CD14-positive monocyte (primary cell): ENCODE measurements around the gene HLCS. TPM values are rescaled to one million over a fixed set of nuclear protein-coding genes. Genes with fewer than 3 reads are reported as not detected.

ENCODE experiments used
- DNase-seq, 3 donors: peaks; one replicate each; pipeline ENCODE4 v3.0.0-alpha.2; 2011 to 2022
- H2AFZ ChIP-seq: 2 replicates; pipeline ENCODE4 v1.6.0; 2012; ENCODE audit warnings: mild to moderate bottlenecking, low read depth, low read length, inconsistent platforms; ENCODE audit not compliant: insufficient read depth, poor library complexity, severe bottlenecking
- H3K27ac ChIP-seq, 2 donors: 1 replicate in 1 of 2; 2 replicates in 1 of 2; pipeline ENCODE4 v1.5.1; 2012 to 2013; ENCODE audit warnings: low read length in 2 of 2, control low read depth in 1 of 2, inconsistent platforms in 1 of 2, low read depth in 1 of 2, mild to moderate bottlenecking in 1 of 2
- H3K27me3 ChIP-seq, 2 donors: one replicate each; pipeline versions ENCODE4 v1.6.0 to v1.6.1; 2011 to 2013; ENCODE audit warnings: low read length in 2 of 2; ENCODE audit not compliant: control insufficient read depth in 2 of 2, insufficient read depth in 2 of 2
- H3K36me3 ChIP-seq, 2 donors: replicated peaks in 1 of 2; 1 replicate in 1 of 2; 2 replicates in 1 of 2; pipeline versions ENCODE4 v1.5.1 to v1.6.1; 2012 to 2013; ENCODE audit warnings: low read length in 2 of 2, control low read depth in 1 of 2, inconsistent platforms in 1 of 2, mild to moderate bottlenecking in 1 of 2; ENCODE audit not compliant: insufficient read depth in 2 of 2, control insufficient read depth in 1 of 2
- H3K4me1 ChIP-seq, 2 donors: 1 replicate in 1 of 2; 2 replicates in 1 of 2; pipeline versions ENCODE4 v1.5.1 to v1.6.1; 2012 to 2013; ENCODE audit warnings: low read length in 2 of 2, control low read depth in 1 of 2, inconsistent platforms in 1 of 2, mild to moderate bottlenecking in 1 of 2, moderate library complexity in 1 of 2; ENCODE audit not compliant: insufficient read depth in 2 of 2, control insufficient read depth in 1 of 2
- H3K4me2 ChIP-seq: replicated peaks from 2 replicates; pipeline ENCODE3; 2012; ENCODE audit warnings: low read length, moderate library complexity, mild to moderate bottlenecking; ENCODE audit not compliant: poor library complexity, severe bottlenecking; ENCODE audit errors: extremely low read depth
- H3K4me3 ChIP-seq, 3 experiments: fragments of 200-600 bp in 1 of 3; sonication (generic) in 1 of 3; replicated peaks in 1 of 3; 1 replicate in 2 of 3; 2 replicates in 1 of 3; pipeline ENCODE4 v1.5.1; 2011 to 2013; ENCODE audit warnings: low read length in 3 of 3, mild to moderate bottlenecking in 3 of 3, control low read depth in 2 of 3, low read depth in 2 of 3, inconsistent platforms in 1 of 3, moderate library complexity in 1 of 3
- H3K79me2 ChIP-seq: 2 replicates; pipeline ENCODE4 v1.6.0; 2012; ENCODE audit warnings: mild to moderate bottlenecking, control low read depth, inconsistent platforms, low read length, moderate library complexity; ENCODE audit not compliant: insufficient read depth
- H3K9ac ChIP-seq: 2 replicates; pipeline ENCODE4 v1.6.0; 2017; ENCODE audit warnings: low read length, mild to moderate bottlenecking; ENCODE audit not compliant: insufficient read depth, poor library complexity, severe bottlenecking
- H3K9me3 ChIP-seq, 2 donors: replicated peaks in 1 of 2; 1 replicate in 1 of 2; 2 replicates in 1 of 2; pipeline versions ENCODE4 v1.5.1 to v1.6.1; 2012 to 2013; ENCODE audit warnings: low read length in 2 of 2, control low read depth in 1 of 2; ENCODE audit not compliant: control insufficient read depth in 1 of 2, insufficient read depth in 1 of 2
- H4K20me1 ChIP-seq: 2 replicates; pipeline ENCODE4 v1.6.0; 2012; ENCODE audit warnings: mild to moderate bottlenecking, low read length, control low read depth, moderate library complexity; ENCODE audit not compliant: insufficient read depth
- H3K27ac Mint-ChIP-seq, 7 donors: one replicate each; pipeline ENCODE4 v1.8.0; 2020; ENCODE audit warnings: mild to moderate bottlenecking in 7 of 7, mixed read lengths in 7 of 7, moderate library complexity in 6 of 7, inconsistent platforms in 2 of 7
- H3K27me3 Mint-ChIP-seq, 3 donors: one replicate each; pipeline ENCODE4 v1.8.0; 2021 to 2022; ENCODE audit warnings: low read depth in 3 of 3, mild to moderate bottlenecking in 3 of 3, mixed read lengths in 3 of 3, moderate library complexity in 3 of 3, inconsistent platforms in 1 of 3
- H3K36me3 Mint-ChIP-seq, 2 donors: one replicate each; pipeline ENCODE4 v1.8.0; 2020; ENCODE audit warnings: mixed read lengths in 2 of 2, inconsistent platforms in 1 of 2, mild to moderate bottlenecking in 1 of 2
- H3K4me1 Mint-ChIP-seq: one replicate; pipeline ENCODE4 v1.8.0; 2020; ENCODE audit warnings: mild to moderate bottlenecking, mixed read lengths
- H3K4me3 Mint-ChIP-seq, 2 donors: one replicate each; pipeline ENCODE4 v1.8.0; 2020; ENCODE audit warnings: mild to moderate bottlenecking in 2 of 2, mixed read lengths in 2 of 2, moderate library complexity in 1 of 2
- H3K9me3 Mint-ChIP-seq, 7 donors: one replicate each; pipeline ENCODE4 v1.8.0; 2020 to 2022; ENCODE audit warnings: mixed read lengths in 7 of 7, mild to moderate bottlenecking in 6 of 7, moderate library complexity in 6 of 7, inconsistent platforms in 2 of 7
- CTCF ChIP-seq: fragments of 200-600 bp; IDR thresholded peaks from one replicate; pipeline ENCODE4 v1.8.0; 2022; ENCODE audit warnings: antibody characterized with exemption, mild to moderate bottlenecking
- WGBS: methylation state at CpG from one replicate; pipeline ENCODE4 v1.1.5; 2013; ENCODE audit warnings: missing lambda C conversion rate; ENCODE audit not compliant: insufficient coverage; 5-methylcytosine and 5-hydroxymethylcytosine counted together
- intact Hi-C, 2 donors: fragments of 100-400 bp; cut with micrococcal nuclease; formaldehyde crosslinking; loops; one replicate each; pipeline versions ENCODE4 v1.15.0 to v1.15.1; 2023
- polyA plus RNA-seq, 3 donors: library from polyadenylated mRNA; depleted of rRNA in 1 of 3; unstranded in 2 of 3; stranded (reverse) in 1 of 3; fragments of 300-500 nt in 2 of 3; fragments of >200 nt in 1 of 3; fragmentation: Illumina TruSeq in 2 of 3; gene quantifications; 1 replicate in 2 of 3; 2 replicates in 1 of 3; pipeline ENCODE4 v1.2.3, GENCODE V29; 2012 to 2021

The HLCS gene
- polyA plus RNA-seq, 3 donors = 2.1 to 3.1 (median 2.2) TPM

GRCh38 chr21:37008724-37009123 lies 42.3 kb upstream of the HLCS start:
- H3K4me1 ChIP-seq = peaks cover 10 to 19% of the 10 kb centered on the region in 2 donors
- no peak for TF ChIP-seq CTCF
- no peak overlapping the region for H3K9ac ChIP-seq
- H3K4me1 Mint-ChIP-seq = peaks cover 11% of the 10 kb centered on the region
- H3K9me3 ChIP-seq = peaks cover 0 to 14% of the 10 kb centered on the region in 2 donors
- H2AFZ ChIP-seq = no peak overlapping the region
- peaks cover 0 to 18% (median 11%) of the 10 kb centered on the region in 7 donors for H3K9me3 Mint-ChIP-seq
- H4K20me1 ChIP-seq = no peaks in the 10 kb centered on the region
- 13% methylated on average over 8 of the region's 12 CpGs for WGBS
- no peaks in the 10 kb centered on the region for H3K36me3 ChIP-seq
- H3K27ac ChIP-seq = no peak overlapping the region
- H3K27me3 ChIP-seq = peaks cover 28 to 53% of the 10 kb centered on the region in 2 donors
- H3K27me3 Mint-ChIP-seq = peaks cover 57 to 75% (median 60%) of the 10 kb centered on the region in 3 donors
- no peaks in the 10 kb centered on the region for H3K36me3 Mint-ChIP-seq
- no peak overlapping the region for H3K4me3 ChIP-seq
- peak overlapping the region in 1 of 2 donors; percentile 78 for H3K4me3 Mint-ChIP-seq
- no peak overlapping the region for H3K27ac Mint-ChIP-seq
- H3K79me2 ChIP-seq = no peaks in the 10 kb centered on the region
- intact Hi-C loops = loop anchor here in 1 of 2 donors (2.0 kb wide), 1 partner anchor 70 kb away; no protein-coding TSS in a partner anchor
- no peak for DNase-seq
- no peak overlapping the region for H3K4me2 ChIP-seq

- Histone ChIP-seq H3K27ac (no peak within 1 kb of the TSS), H4K20me1 (no peaks in the 10 kb centered on the region), H3K9ac (no peak within 1 kb of the TSS), H2AFZ (peak within 1 kb of the TSS; percentile 21), H3K36me3 (no peaks in the 10 kb centered on the region), H3K4me2 (peak within 1 kb of the TSS; percentile 53), H3K79me2 (no peaks in the 10 kb centered on the region), H3K9me3 (peaks cover 0 to 14% of the 10 kb centered on the region in 2 donors), H3K4me3 (no peak within 1 kb of the TSS), H3K4me1 (peaks cover 10 to 19% of the 10 kb centered on the region in 2 donors), H3K27me3 (peaks cover 28 to 53% of the 10 kb centered on the region in 2 donors)
- Mint-ChIP-seq H3K4me1 (peaks cover 13% of the 10 kb centered on the region), H3K9me3 (peaks cover 0 to 18% (median 10%) of the 10 kb centered on the region in 7 donors), H3K4me3 (peak within 1 kb of the TSS; percentile 20 to 78), H3K36me3 (no peaks in the 10 kb centered on the region), H3K27me3 (peaks cover 53 to 75% (median 58%) of the 10 kb centered on the region in 3 donors), H3K27ac (no peak within 1 kb of the TSS)
- DNase-seq = no peak
- intact Hi-C loops = no loop called here
- no peak for TF ChIP-seq CTCF
- under 1% methylated on average over 86 of the region's 87 CpGs for WGBS
These were observed 40.2 kb upstream of the HLCS start, which contains the start of gene RIPPLY3 for GRCh38 chr21:37006486-37007291. Gene RIPPLY3 (plus strand): TSS chr21:37006702. CDS start chr21:37006773, 71 bp downstream.
